Type B pancreatic cell (in vitro differentiated cells): Measurements from ENCODE around the gene ABLIM2. TPM values are rescaled to one million over a fixed set of nuclear protein-coding genes. Genes with fewer than 3 reads are reported as not detected.
A peak's percentile ranks its signal among the peaks of the same experiment; 100 is the strongest.

Experiments
- DNase-seq: peaks from one replicate; pipeline ENCODE4 v3.0.0; 2021; ENCODE audit warnings: mixed read lengths; ENCODE audit not compliant: unreplicated experiment; ENCODE audit errors: extremely low spot score
- H3K27ac Mint-ChIP-seq: 2 replicates; pipeline ENCODE4 v1.8.0; 2021; ENCODE audit warnings: mild to moderate bottlenecking, mixed read lengths
- H3K27me3 Mint-ChIP-seq: 2 replicates; pipeline ENCODE4 v1.8.0; 2021; ENCODE audit warnings: mixed read lengths
- H3K36me3 Mint-ChIP-seq: 2 replicates; pipeline ENCODE4 v1.8.0; 2021; ENCODE audit warnings: mixed read lengths
- H3K4me1 Mint-ChIP-seq: one replicate; pipeline ENCODE4 v1.8.0; 2021; ENCODE audit warnings: mixed read lengths; ENCODE audit not compliant: unreplicated experiment
- H3K4me3 Mint-ChIP-seq: 2 replicates; pipeline ENCODE4 v1.8.0; 2021; ENCODE audit warnings: mild to moderate bottlenecking, mixed read lengths
- H3K9me3 Mint-ChIP-seq: 2 replicates; pipeline ENCODE4 v1.8.0; 2021; ENCODE audit warnings: mixed read lengths
- total RNA-seq: library from RNA; stranded (reverse); gene quantifications from 2 replicates; pipeline ENCODE4 v1.2.1, GENCODE V29; 2021; ENCODE audit warnings: low replicate concordance
- TF ChIP-seq, protein P1 (sequence below): fragments of 200-600 bp; sonication (generic); conservative IDR thresholded peaks from 2 replicates; pipeline ENCODE4 v1.5.0; 2021; ENCODE audit warnings: antibody characterized with exemption, mild to moderate bottlenecking

The ABLIM2 gene
- total RNA-seq, 1 donor from 2014 or later, result 2.6 TPM

GRCh38 chr4:8159537-8160232 is 1.1 kb upstream of the ABLIM2 start:
- TF ChIP-seq, protein P1, sequence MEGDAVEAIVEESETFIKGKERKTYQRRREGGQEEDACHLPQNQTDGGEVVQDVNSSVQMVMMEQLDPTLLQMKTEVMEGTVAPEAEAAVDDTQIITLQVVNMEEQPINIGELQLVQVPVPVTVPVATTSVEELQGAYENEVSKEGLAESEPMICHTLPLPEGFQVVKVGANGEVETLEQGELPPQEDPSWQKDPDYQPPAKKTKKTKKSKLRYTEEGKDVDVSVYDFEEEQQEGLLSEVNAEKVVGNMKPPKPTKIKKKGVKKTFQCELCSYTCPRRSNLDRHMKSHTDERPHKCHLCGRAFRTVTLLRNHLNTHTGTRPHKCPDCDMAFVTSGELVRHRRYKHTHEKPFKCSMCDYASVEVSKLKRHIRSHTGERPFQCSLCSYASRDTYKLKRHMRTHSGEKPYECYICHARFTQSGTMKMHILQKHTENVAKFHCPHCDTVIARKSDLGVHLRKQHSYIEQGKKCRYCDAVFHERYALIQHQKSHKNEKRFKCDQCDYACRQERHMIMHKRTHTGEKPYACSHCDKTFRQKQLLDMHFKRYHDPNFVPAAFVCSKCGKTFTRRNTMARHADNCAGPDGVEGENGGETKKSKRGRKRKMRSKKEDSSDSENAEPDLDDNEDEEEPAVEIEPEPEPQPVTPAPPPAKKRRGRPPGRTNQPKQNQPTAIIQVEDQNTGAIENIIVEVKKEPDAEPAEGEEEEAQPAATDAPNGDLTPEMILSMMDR, result peak; percentile 18
- DNase-seq, result no peak
- H3K4me3 Mint-ChIP-seq, result peak overlapping the region; percentile 81

GRCh38 chr4:8157944-8158709 is 486 bp downstream of the ABLIM2 start:
- Mint-ChIP-seq H3K27ac (no peak overlapping the region), H3K9me3 (no peaks in the 10 kb centered on the region), H3K27me3 (peaks cover 55% of the 10 kb centered on the region), H3K36me3 (no peaks in the 10 kb centered on the region), H3K4me1 (peaks cover 15% of the 10 kb centered on the region), H3K4me3 (peak overlapping the region; percentile 58)
- TF ChIP-seq, protein P1, result no peak
- no peak for DNase-seq

More at GRCh38 chr4:8159537-8160232, 1.1 kb upstream of the ABLIM2 start:
- no peaks in the 10 kb centered on the region for H3K36me3 Mint-ChIP-seq
- no peaks in the 10 kb centered on the region for H3K9me3 Mint-ChIP-seq
- H3K4me1 Mint-ChIP-seq, result peaks cover 15% of the 10 kb centered on the region
- H3K27ac Mint-ChIP-seq, result no peak overlapping the region
- H3K27me3 Mint-ChIP-seq, result peaks cover 45% of the 10 kb centered on the region

DNA sequence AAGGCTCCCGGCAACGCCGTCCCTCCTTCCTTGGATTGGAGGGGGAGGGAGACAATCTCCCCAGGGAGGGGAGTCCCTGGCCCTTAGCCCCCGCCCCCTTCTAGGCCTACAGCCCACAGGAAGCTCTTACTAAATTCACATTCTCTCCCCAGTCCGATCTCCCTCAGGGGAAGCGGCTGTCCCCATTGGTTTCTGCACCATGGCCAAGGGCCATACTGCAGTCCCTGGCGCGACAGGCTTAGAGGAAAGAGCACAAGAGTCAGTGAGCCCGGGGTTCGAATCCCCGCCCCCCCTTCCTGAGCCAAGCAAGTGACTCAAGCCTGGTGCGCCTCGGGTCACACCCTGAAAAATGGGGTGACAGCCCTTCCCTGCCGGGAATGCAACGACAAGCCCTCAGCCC is 1.1 kb downstream of the ABLIM2 start:
- DNase-seq, result no peak
- Mint-ChIP-seq H3K4me3 (peak overlapping the region; percentile 28), H3K27ac (no peak overlapping the region), H3K4me1 (peaks cover 15% of the 10 kb centered on the region), H3K27me3 (peaks cover 61% of the 10 kb centered on the region), H3K36me3 (no peaks in the 10 kb centered on the region), H3K9me3 (no peaks in the 10 kb centered on the region)
- TF ChIP-seq, protein P1, result no peak

DNA sequence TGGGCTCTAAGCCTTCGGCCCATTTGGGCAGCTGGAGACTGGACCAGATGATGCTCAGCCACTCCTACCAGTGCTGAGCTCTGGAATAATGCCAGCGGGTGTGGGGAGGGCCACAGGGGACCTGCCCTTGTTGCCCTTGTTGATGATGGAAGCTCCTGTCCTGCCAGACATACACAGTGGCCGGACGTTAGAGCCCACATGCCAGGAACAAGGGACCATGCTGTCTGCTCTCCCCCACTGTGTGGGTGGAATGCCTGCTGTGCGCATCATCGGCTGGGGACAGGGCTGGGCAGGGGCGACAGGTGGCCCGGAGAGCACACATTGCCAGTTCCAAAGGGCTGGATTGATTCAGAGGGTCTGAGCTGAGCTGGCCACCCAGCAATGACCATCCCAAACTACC is 2.0 kb downstream of the ABLIM2 start:
- Mint-ChIP-seq H3K27me3 (peaks cover 62% of the 10 kb centered on the region), H3K36me3 (no peaks in the 10 kb centered on the region), H3K4me1 (peaks cover 15% of the 10 kb centered on the region), H3K4me3 (no peak overlapping the region), H3K27ac (no peak overlapping the region), H3K9me3 (no peaks in the 10 kb centered on the region)
- TF ChIP-seq, protein P1, result no peak
- no peak for DNase-seq

DNA sequence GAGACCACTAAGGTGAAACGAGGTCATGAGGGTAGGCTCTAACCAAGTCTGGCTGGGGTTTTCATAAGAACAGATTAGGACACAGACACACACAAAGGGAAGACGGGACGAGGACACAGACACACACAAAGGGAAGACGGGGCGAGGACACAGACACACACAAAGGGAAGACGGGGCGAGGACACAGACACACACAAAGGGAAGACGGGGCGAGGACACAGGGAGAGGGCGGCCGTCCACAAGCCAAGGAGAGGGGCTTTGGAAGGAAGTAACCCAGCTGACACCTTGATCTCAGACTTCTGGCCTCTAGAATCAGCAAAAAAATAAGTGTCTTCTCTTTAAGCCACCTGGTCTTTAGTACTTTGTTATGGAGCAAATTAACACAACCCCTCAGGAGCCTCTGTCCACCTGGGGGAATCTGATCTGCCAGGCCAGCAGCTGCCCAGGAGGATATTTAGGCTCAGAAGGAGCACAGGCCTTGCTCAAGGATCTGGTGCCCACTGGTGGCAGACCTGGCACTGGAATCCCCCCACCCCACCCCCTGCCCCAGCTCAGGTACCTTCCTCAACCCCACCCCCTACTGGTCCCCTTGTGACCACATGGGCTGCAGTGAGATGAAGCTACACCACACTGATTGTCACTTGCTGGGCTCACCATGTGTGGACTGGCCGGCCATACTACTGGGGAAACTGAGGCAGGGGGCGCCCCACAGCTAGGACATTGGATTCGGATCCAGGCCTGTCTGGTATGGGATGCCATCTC is 2.8 kb downstream of the ABLIM2 start:
- H3K4me1 Mint-ChIP-seq, result peaks cover 15% of the 10 kb centered on the region
- no peak overlapping the region for H3K27ac Mint-ChIP-seq
- TF ChIP-seq, protein P1, result no peak
- H3K27me3 Mint-ChIP-seq, result peaks cover 62% of the 10 kb centered on the region
- peak overlapping the region; percentile 25 for H3K4me3 Mint-ChIP-seq
- H3K9me3 Mint-ChIP-seq, result no peaks in the 10 kb centered on the region
- H3K36me3 Mint-ChIP-seq, result no peaks in the 10 kb centered on the region
- DNase-seq, result no peak
